Epithelial cell of esophagus (primary cell): ENCODE results near the gene PRDM15.

Experiments
- DNase-seq: peaks from one replicate; pipeline ENCODE4 v3.0.0; 2010; ENCODE audit warnings: low read depth
- H3K4me3 ChIP-seq: 2 replicates; pipeline ENCODE4 v1.5.1; 2011; ENCODE audit warnings: mild to moderate bottlenecking, low read length, control low read depth
- CTCF ChIP-seq: IDR thresholded peaks from 2 replicates; pipeline ENCODE4 v1.5.1; 2011; ENCODE audit warnings: low read depth, mild to moderate bottlenecking, low read length, control low read depth, inconsistent platforms; ENCODE audit not compliant: insufficient read depth; ENCODE audit errors: missing control alignments

PRDM15 gene

GRCh38 chr21:41894511-41894910 is 15.4 kb upstream of the PRDM15 start:
- no peak overlapping the region for H3K4me3 ChIP-seq
- no peak for TF ChIP-seq CTCF
- no peak for DNase-seq

- TF ChIP-seq CTCF: no peak
- no peak for DNase-seq
- no peak overlapping the region for H3K4me3 ChIP-seq
Measured at GRCh38 chr21:41892726-41893125, 13.6 kb upstream of the PRDM15 start.

- TF ChIP-seq CTCF: no peak
- no peak overlapping the region for H3K4me3 ChIP-seq
- peak; percentile 6 for DNase-seq
Measured at GRCh38 chr21:41891132-41891531, 12.0 kb upstream of the PRDM15 start.

- TF ChIP-seq CTCF: no peak
- DNase-seq: no peak
- no peak overlapping the region for H3K4me3 ChIP-seq
Measured at GRCh38 chr21:41890355-41890754, 11.2 kb upstream of the PRDM15 start.

- no peak for TF ChIP-seq CTCF
- H3K4me3 ChIP-seq: no peak overlapping the region
- no peak for DNase-seq
Measured at GRCh38 chr21:41888749-41889376, 9.7 kb upstream of the PRDM15 start.

GRCh38 chr21:41887667-41888066 is 8.5 kb upstream of the PRDM15 start:
- no peak overlapping the region for H3K4me3 ChIP-seq
- no peak for TF ChIP-seq CTCF
- peak; percentile 34 for DNase-seq

- no peak overlapping the region for H3K4me3 ChIP-seq
- TF ChIP-seq CTCF: no peak
- DNase-seq: no peak
Measured at GRCh38 chr21:41886328-41886727, 7.2 kb upstream of the PRDM15 start.
